GM12892 (cell line): Measurements from ENCODE around the gene SSH3.

Experiments
- DNase-seq: peaks from one replicate; pipeline ENCODE4 v3.0.0; 2011; ENCODE audit not compliant: insufficient read length
- FAIRE-seq: peaks from 2 replicates; lab custom pipeline; 2011; peaks lifted over from hg19 to GRCh38; lab: Jason Lieb, UNC
- POLR2A ChIP-seq: IDR thresholded peaks from 2 replicates; pipeline ENCODE4 v1.6.1; 2011; ENCODE audit warnings: low read depth, low read length, control low read depth
- POLR2AphosphoS5 ChIP-seq: IDR thresholded peaks from 2 replicates; pipeline ENCODE4 v1.6.1; 2011; ENCODE audit warnings: low read depth, low read length, control low read depth
- TAF1 ChIP-seq: IDR thresholded peaks from 2 replicates; pipeline ENCODE4 v1.6.1; 2011; ENCODE audit warnings: low read depth, mild to moderate bottlenecking, control low read depth, low read length, borderline replicate concordance

The SSH3 gene

GRCh38 chr11:67275606-67276409, 27.5 kb upstream of the SSH3 start:
- peak; percentile 36 for FAIRE-seq

DNA sequence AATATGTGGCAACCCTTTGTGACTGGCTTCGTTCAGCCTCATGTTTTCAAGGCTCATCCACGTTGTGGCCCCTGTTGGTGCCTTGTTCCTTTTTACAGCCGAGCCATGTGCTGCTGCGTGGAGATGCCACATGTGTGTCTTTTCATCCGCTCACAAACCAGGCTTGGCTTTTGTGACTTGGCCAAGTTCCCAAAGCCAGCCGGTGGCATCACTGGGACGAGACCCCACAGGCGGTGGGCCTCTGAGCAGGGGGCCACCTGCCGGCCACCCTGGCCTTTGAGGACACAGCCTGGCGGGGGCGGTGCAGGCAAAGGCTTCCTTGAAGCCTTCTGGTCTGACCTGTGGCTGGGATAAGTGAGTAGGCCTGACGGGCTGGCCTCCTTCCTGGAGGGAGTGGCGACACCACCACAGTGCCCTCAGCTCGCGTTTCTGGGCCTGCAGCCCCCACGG, 26.5 kb upstream of the SSH3 start:
- peak; percentile 56 for TF ChIP-seq POLR2A
- TF ChIP-seq TAF1, result no peak
- peak; percentile 18; the same call in 1 of the 2 replicates for TF ChIP-seq POLR2AphosphoS5
- DNase-seq, result no peak
- FAIRE-seq, result no peak

More at GRCh38 chr11:67275606-67276409, 27.5 kb upstream of the SSH3 start:
- no peak for DNase-seq
- TF ChIP-seq TAF1, result no peak

DNA sequence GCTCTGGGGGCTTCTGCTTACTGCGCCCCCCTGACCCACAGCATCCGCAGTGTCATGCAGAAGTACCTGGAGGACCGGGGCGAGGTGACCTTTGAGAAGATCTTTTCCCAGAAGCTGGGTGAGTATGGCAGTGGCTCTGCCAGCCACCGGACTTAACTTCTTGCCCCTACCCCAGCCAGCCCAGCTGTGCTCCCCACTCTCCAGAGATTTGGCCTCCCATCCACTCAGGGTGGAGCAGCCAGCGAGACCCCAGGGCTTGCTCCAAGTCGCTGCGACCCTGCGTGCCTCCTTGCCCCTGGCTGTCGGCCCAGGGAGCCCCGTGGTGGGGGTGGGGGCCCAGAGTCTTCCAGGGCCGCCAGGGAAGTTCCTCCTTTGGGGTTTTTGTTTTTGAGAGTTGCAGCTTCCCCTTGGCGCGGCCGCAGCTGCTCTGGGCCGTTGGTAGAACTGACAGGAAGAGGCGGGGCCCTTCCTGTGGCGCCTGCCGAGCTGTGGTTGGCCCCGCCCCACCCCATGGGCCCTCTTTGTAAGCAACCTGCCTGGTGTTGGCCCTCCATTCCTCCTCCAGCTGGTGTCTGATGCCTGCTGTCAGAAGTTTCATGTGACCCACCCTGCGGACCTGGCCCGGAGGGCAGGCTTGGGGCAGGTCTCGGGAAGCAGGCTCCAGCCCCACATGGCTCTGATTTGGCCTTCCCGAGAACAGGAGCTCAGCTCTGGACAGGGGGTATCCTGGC, 25.9 kb upstream of the SSH3 start:
- DNase-seq, result peak; percentile 99
- peak; percentile 100 for FAIRE-seq
- TF ChIP-seq POLR2AphosphoS5 (peak; percentile 77), TAF1 (peak; percentile 73; the same call in 1 of the 2 replicates), POLR2A (peak; percentile 52; the same call in 1 of the 2 replicates)

GRCh38 chr11:67278135-67278938, 25.0 kb upstream of the SSH3 start:
- no peak for FAIRE-seq
- TF ChIP-seq TAF1 (no peak), POLR2A (no peak), POLR2AphosphoS5 (no peak; the same call in 1 of the 2 replicates)
- DNase-seq, result no peak

DNA sequence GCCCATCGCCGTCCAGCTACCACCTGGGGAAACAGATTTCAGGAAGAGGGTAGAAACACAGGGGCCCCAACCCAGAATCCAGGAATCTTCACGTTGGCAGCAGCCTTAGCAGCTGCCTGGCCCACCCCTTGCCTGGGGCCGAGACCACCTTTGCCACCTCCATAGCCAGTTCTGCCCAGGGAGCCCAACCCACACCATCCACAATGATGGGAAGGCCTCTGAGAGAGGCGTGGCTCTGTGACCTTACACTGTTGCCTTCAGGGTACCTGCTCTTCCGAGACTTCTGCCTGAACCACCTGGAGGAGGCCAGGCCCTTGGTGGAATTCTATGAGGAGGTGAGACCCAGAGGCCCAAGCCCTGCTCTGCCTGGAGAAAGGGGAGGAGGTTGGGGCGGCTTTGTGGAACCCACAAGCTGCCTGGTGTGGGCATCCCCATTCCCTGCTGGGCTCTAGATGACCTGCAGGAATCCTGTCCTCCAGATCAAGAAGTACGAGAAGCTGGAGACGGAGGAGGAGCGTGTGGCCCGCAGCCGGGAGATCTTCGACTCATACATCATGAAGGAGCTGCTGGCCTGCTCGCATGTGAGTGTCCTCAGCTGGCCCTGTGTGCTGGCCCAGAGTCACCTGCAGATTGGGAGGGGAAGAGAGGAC, 24.3 kb upstream of the SSH3 start:
- FAIRE-seq, result no peak
- no peak for DNase-seq
- TF ChIP-seq POLR2AphosphoS5 (no peak), POLR2A (no peak), TAF1 (no peak)

DNA sequence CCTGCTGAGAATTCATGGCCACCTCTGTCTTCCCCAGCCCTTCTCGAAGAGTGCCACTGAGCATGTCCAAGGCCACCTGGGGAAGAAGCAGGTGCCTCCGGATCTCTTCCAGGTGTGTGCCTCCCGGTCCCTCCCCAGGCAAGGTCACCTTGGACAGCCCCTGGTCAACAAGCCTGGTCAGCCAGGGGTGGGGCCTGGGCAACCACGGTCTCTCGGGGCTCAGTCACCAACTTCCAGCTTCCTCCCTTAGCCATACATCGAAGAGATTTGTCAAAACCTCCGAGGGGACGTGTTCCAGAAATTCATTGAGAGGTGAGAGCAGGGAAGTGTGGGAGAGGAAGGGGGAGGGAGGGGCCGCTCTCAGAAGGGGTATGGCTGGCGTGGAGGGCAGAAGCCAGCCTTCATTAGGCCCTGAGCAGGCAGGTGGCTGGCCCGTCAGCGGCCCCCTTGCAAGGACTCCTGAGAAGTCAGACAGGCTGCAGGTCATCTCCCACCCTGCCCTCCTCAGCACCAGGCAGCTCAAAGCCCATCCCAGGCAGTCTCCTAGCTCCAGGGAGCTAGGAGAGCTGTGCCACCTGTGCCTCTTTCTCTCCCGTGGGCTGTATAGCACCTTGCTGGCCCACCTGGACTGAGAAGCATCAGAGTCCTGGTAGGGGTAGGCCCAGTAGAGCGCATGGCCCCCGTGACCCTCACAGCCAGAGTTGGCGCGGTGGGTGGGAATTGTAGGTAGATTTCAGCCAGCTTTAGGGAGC, 23.6 kb upstream of the SSH3 start:
- no peak for FAIRE-seq
- TF ChIP-seq POLR2AphosphoS5 (0 out of 2 replicates have a peak, but pooled peaks have one; percentile 7), TAF1 (no peak)
- DNase-seq, result no peak

DNA sequence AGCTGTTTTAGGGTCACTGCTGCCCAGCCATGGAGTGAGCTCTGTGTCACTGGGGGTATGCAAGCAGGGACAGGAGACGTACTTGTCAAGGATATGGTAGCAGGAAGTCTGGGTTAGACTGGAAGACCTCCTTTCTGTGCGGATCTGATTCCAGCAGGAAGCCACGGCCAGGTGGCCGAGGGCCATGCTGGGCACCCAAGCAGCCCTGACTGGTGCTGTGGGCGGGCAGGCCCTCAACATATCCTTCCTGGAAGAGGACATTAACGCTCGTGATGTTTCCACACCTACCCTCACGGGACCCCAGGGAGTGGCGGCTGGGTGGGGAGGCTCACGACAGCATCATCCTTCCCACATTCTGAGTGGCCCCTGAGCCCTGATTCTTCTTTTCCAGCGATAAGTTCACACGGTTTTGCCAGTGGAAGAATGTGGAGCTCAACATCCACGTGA, 23.0 kb upstream of the SSH3 start:
- FAIRE-seq (no peak), DNase-seq (no peak)
- TF ChIP-seq POLR2A (no peak), POLR2AphosphoS5 (0 out of 2 replicates have a peak, but pooled peaks have one; percentile 2), TAF1 (no peak)

GRCh38 chr11:67280788-67281551, 22.4 kb upstream of the SSH3 start:
- TF ChIP-seq TAF1 (no peak), POLR2A (0 out of 2 replicates have a peak, but pooled peaks have one; percentile 19)
- DNase-seq (no peak), FAIRE-seq (no peak)

DNA sequence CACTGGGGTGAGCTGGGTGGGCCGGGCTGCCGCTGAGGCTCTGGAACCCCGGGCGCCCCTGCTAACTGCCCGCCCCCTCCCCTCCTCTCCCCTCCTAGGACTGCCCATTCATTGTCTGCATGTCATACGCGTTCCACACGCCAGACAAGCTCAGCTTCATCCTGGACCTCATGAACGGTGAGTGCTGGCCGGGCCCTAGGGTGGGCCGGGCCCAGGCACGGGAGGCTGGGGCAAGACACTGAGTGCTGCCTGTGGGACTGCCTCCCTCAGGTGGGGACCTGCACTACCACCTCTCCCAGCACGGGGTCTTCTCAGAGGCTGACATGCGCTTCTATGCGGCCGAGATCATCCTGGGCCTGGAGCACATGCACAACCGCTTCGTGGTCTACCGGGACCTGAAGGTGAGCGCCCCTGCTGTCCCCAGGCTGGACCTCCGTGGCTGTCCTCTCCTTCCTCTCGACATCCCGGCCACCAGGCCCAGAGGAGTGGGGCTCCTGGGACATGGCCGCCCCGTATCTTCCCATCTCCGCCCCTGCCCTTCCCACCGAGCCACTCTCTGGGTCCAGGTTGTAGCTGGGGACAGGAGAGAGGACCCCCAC, 21.7 kb upstream of the SSH3 start:
- TF ChIP-seq POLR2AphosphoS5 (no peak), POLR2A (no peak), TAF1 (no peak)
- no peak for DNase-seq
- no peak for FAIRE-seq
